ENCODE results near the gene RNF31.

GRCh38 chr14:24172871-24173281 lies 25.6 kb downstream of the RNF31 start:
- no peak for TF ChIP-seq CTCF (IDR thresholded peaks at IDR 0.05; ENCODE audit: insufficient read depth, low read depth, low read length)
- TF ChIP-seq EZH2 (IDR thresholded peaks at IDR 0.05; ENCODE audit: insufficient read depth, low read length): no peak
